ENCODE results near the gene SCMH1. TPM values are rescaled to one million over a fixed set of nuclear protein-coding genes. Genes with fewer than 3 reads are reported as not detected.

The SCMH1 gene
- total RNA-seq, 4 donors from 2014 or later = 76.5 to 110 (median 92.4) TPM

DNA sequence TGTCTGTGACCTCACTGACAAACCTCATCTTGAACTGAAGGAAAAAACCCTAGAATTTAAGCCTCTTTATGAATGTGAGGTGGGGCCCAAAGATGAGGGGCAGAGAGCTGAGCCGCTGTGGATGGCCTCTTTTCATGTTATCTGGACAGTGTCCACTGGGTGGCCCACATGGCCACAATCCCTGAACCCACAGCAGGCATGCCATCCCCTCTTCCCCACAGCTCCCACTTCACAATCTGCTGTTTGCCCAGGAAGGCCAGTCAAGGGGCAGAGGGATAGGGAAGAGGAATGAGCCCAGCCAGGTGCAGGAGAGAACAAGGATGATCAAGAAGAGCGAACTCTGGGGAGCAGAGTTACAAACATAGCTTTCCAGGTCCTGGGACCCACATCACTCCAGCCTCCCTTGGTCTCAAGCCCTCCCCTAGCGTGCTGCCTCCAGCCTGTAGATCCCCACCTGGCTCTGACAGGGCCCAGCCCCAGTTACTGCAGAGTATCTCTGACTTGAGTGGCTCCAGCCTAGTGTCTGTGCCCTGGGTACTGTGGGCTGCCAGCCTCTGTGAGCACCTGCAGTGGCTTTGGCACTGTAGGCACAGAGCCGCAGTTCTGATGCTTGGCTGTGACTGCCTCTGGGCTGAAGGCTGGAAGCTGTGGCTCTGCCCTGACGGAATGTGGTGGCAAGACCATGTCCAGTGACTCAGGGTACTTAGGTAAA, 218.7 kb downstream of the SCMH1 start:
- Histone ChIP-seq H3K27me3 (no peaks in the 10 kb centered on the region), H3K9me3 (no peaks in the 10 kb centered on the region), H3K4me1 (peaks cover 8 to 15% (median 12%) of the 10 kb centered on the region in 4 donors), H3K27ac (replicated peaks in 1 of 4) (no peak overlapping the region), H3K4me3 (no peak overlapping the region), H3K36me3 (peaks cover 16 to 49% (median 35%) of the 10 kb centered on the region in 4 donors)
- WGBS = 97% methylated on average over 3 of the region's 5 CpGs
- no peak for DNase-seq (ENCODE audit: extremely low spot score)
- TF ChIP-seq CTCF (IDR thresholded peaks at IDR 0.05) = peak in 1 of 3 experiments; percentile 17
- TF ChIP-seq POLR2A (IDR thresholded peaks at IDR 0.05; ENCODE audit: low read depth) = no peak
- intact Hi-C loops (cut with DNase I) = no loop called here

DNA sequence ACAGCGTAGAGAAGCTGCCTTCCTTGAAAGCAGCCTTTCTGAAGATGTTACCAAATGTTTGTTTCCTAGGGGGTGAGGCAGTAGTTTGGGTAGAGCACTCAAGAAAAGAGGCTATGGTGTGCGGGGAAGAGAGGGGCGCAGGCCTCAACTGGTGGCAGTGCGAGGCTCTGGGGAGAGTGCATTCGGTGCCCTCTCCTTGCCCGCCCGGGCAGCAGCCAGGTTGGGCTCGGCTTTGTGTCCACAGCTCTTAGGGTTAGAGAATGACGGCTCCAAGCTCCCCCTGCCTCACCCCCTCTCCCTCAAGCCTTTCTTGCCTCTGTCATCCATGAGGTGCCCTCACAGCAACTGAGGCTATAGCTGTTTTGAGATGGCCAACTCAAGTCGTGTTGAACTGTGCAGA, 219.7 kb downstream of the SCMH1 start:
- Histone ChIP-seq H3K4me1 (peaks cover 8 to 15% (median 12%) of the 10 kb centered on the region in 4 donors), H3K27me3 (no peaks in the 10 kb centered on the region), H3K36me3 (peaks cover 11 to 49% (median 30%) of the 10 kb centered on the region in 4 donors), H3K27ac (replicated peaks in 1 of 4) (no peak overlapping the region), H3K4me3 (no peak overlapping the region), H3K9me3 (no peaks in the 10 kb centered on the region)
- no peak for TF ChIP-seq POLR2A (IDR thresholded peaks at IDR 0.05; ENCODE audit: low read depth)
- no peak for TF ChIP-seq CTCF (IDR thresholded peaks at IDR 0.05)
- WGBS = 90% methylated on average over 4 of the region's 10 CpGs
- DNase-seq (ENCODE audit: extremely low spot score) = no peak
- intact Hi-C loops (cut with DNase I) = no loop called here

DNA sequence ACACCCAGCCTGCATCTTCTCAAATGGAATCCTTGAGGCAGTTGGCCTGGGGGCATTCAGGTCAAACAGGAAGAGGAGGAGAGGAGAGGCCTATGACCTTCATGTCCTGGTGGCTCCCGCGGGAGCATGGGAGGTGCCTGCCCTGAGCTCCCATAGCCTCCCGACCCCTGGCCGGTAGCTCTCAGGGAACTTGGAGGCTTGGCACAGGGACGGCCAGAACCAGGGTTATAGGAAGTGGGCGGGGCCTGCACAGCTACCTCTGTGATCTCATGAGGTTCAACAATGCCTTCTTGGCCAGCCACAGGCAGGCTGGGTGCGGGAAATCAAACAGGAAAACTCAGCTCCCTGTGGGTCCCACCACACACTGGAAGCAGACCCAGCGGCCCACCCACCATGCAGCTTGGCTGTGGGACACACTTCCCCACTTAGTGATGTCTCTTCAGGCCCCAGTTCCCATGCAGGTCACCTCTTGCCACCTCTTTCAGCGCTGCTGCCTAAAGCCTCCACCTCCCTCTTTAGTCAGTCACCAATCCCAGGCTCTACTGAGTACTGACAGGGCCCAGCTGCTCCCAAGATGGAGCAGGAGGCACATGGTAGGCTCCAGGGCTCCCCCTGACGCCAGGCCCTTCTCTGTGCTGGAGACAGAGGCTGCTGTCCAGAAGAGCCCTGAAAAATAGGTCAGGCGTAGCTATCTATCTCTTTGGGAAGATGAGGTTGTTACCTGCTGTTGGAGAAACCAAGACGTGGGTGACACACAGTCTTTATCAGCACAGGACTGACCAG, 220.4 kb downstream of the SCMH1 start, which contains the start of gene SLFNL1:
SLFNL1 (minus strand) TSS at position 200 of the 783 bp plus-strand sequence. CDS start 1,065 bp downstream, outside the sequence.
- Histone ChIP-seq H3K4me3 (no peak within 1 kb of the TSS), H3K36me3 (peaks cover 8 to 49% (median 29%) of the 10 kb centered on the region in 4 donors)

DNA sequence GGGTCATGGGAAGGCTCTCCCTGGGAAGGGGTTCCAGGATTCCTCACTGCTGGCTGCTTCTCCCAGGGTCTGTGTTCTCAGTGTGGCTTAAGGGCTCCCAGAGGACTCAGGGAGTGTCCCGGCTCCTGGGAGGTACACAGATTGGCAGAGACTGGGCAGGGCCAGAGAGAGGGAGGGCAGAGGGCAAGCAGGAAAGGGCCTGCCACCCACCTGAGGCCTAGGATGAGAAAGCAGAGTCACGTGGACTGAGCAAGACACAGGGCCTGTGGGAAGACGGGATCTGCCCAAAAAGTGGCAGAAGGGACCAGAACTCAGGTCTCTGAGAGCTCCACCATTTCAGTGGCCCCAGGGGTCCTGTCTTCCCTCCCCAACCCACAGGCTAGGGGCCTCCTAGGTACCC, 221.5 kb downstream of the SCMH1 start:
- Histone ChIP-seq H3K27ac (replicated peaks in 1 of 4) (no peak overlapping the region), H3K4me1 (peaks cover 11 to 19% (median 13%) of the 10 kb centered on the region in 4 donors), H3K4me3 (no peak overlapping the region), H3K27me3 (no peaks in the 10 kb centered on the region), H3K9me3 (no peaks in the 10 kb centered on the region), H3K36me3 (peaks cover 8 to 46% (median 27%) of the 10 kb centered on the region in 4 donors)
- no peak for TF ChIP-seq CTCF (IDR thresholded peaks at IDR 0.05)
- no peak for TF ChIP-seq POLR2A (IDR thresholded peaks at IDR 0.05; ENCODE audit: low read depth)
- no peak for TF ChIP-seq EP300 (IDR thresholded peaks at IDR 0.05)
- no peak for TF ChIP-seq POLR2AphosphoS5 (IDR thresholded peaks at IDR 0.05)
- no CpG with 5 or more reads among the region's 3 CpGs for WGBS
- intact Hi-C loops (cut with DNase I) = no loop called here
- no peak for DNase-seq (ENCODE audit: extremely low spot score)

More for the DNA sequence above, 220.4 kb downstream of the SCMH1 start, which contains the start of gene SLFNL1:
- H3K27ac ChIP-seq (replicated peaks in 1 of 4) = no peak within 1 kb of the TSS
- no peak for DNase-seq (ENCODE audit: extremely low spot score)
- no peaks in the 10 kb centered on the region for H3K27me3 ChIP-seq
- H3K4me1 ChIP-seq = peaks cover 8 to 15% (median 12%) of the 10 kb centered on the region in 4 donors
- intact Hi-C loops (cut with DNase I) = no loop called here
- TF ChIP-seq POLR2A (IDR thresholded peaks at IDR 0.05; ENCODE audit: low read depth) (no peak), POLR2AphosphoS5 (IDR thresholded peaks at IDR 0.05) (peak in 1 of 2 donors; percentile 11)
- H3K9me3 ChIP-seq = no peaks in the 10 kb centered on the region
- 55% methylated on average over 11 of the region's 12 CpGs for WGBS

DNA sequence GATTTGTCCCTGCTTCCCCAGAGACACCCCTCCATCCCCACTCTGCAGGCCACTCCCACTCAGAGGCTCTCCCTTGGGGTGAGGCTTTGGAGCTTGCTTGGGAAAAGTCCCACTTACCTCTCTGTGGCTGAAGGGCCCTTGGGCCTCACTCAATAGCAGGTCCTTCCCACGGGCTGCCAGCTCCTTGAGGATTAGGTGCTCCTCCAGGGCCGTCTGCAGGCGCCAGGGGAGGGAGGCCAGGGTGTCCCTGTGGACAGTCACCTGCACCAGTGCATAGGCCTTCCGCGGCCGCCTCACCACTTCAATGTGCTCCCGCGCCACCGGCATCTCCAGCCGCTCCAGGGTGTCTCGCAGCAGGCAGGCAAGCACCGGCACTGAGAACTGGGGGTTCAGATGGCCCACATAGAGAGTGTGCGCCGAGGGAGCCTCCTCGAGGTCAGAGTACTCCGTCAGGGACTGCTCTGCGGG, 222.0 kb downstream of the SCMH1 start:
- no peak for DNase-seq (ENCODE audit: extremely low spot score)
- WGBS = 96% methylated on average over 9 of the region's 17 CpGs
- Histone ChIP-seq H3K4me3 (no peak overlapping the region), H3K36me3 (peaks cover 8 to 41% (median 25%) of the 10 kb centered on the region in 4 donors), H3K27me3 (no peaks in the 10 kb centered on the region), H3K27ac (replicated peaks in 1 of 4) (no peak overlapping the region), H3K4me1 (peaks cover 13 to 24% (median 18%) of the 10 kb centered on the region in 4 donors), H3K9me3 (no peaks in the 10 kb centered on the region)
- TF ChIP-seq CTCF (IDR thresholded peaks at IDR 0.05) (no peak), POLR2AphosphoS5 (IDR thresholded peaks at IDR 0.05) (no peak), EP300 (IDR thresholded peaks at IDR 0.05) (no peak), POLR2A (IDR thresholded peaks at IDR 0.05; ENCODE audit: low read depth) (no peak)
- intact Hi-C loops (cut with DNase I) = no loop called here
